Globus pallidus (tissue), 1 donor: ENCODE measurements around the gene NECTIN2.
"Not testable (repeated sequence)": the region's sequence is repeated elsewhere in the genome, so short reads cannot be mapped to it uniquely, and the experiment has no call there.

ENCODE experiments used
- DNase-seq: peaks from one replicate; pipeline ENCODE4 v3.0.0-alpha.2; 2015; ENCODE audit warnings: low spot score

NECTIN2 gene

GRCh38 chr19:44908836-44909261 lies 62.8 kb downstream of the NECTIN2 start:
- no peak for DNase-seq

- DNase-seq = no peak
Measured at GRCh38 chr19:44909775-44910174, 63.7 kb downstream of the NECTIN2 start.

DNA sequence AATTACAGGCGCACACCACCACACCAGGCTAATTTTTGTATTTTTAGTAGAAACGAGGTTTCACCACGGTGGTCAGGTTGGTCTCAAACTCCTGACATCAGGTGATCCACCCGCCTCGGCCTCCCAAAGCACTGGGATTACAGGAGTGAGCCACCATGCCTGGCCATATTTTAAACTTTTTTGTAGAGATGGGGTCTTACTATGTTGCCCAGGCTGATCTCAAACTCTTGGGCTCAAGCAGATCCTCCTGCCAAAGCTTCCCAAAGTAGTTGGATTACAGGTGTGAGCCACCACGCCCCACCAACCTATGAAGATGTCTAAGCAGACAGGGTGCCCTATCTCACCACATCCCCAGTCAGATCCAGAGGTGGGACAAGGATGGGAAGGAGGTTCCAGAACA lies 65.8 kb downstream of the NECTIN2 start:
- not testable (repeated sequence) for DNase-seq

DNA sequence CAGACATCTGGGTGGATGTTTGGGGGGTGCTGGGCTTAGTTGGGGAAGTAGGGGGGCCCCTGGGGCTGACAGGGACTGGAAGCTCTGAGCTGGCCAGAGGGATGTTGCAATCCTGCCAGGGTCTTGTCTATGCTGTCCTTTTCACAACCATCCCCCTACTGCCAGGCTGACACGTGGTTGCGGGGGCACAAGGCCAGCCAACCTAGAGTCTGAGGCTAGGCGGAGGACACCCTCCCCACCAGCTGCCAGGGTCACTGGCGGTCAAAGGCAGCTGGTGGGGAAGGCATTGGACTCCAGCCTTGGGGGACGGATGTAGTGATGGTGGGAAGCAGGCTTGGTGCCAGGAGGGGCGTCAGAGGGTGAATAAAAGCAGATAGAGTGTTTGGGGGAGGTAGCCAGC lies 66.8 kb downstream of the NECTIN2 start:
- DNase-seq = peak; percentile 91

DNA sequence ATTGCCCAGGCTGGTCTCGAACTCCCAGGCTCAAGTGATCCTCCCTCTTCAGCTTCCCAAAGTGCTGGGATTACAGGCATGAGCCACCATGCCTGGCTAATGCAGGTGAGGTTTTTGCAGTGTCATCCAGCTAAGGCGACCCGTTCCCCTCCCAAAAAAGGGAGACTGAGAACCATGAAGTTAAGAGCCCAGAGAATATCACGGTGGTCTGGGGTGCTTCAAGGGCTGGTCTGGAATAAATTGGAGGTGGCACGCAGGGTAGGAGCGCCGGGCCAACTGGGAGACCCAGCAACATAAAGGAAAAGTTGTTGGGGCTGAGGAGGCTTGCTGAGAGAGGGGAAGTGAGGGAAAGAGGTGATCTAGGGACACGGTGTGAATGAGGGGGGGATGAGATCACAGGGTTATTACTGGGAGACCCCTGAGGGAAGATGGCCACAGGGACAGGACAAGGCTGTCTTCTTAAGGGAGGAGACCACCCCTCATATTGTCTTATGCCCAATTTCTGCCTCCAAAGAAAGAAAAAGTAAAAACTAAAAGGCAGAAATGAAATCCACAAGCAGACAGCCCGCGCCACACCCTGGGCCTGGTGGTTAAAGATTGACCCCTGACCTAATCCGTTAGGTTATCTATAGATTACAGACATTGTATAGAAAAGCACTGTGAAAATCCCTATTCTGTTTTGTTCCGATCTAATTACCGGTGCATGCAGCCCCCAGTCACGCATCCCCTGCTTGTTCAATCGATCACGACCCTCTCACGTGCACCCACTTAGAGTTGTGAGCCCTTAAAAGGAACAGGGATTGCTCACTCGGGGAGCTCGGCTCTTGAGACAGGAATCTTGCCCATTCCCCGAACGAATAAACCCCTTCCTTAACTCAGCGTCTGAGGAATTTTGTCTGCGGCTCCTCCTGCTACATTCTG lies 67.7 kb downstream of the NECTIN2 start:
- DNase-seq = not testable (repeated sequence)

- peak; percentile 86 for DNase-seq
Measured at GRCh38 chr19:44914433-44915206, 68.5 kb downstream of the NECTIN2 start, which contains the start of gene APOC1. Gene APOC1, plus strand, starts transcription at chr19:44914608. Its CDS starts 284 bp downstream, at chr19:44914892.

GRCh38 chr19:44924243-44924725 lies 78.2 kb downstream of the NECTIN2 start:
- no peak for DNase-seq

DNA sequence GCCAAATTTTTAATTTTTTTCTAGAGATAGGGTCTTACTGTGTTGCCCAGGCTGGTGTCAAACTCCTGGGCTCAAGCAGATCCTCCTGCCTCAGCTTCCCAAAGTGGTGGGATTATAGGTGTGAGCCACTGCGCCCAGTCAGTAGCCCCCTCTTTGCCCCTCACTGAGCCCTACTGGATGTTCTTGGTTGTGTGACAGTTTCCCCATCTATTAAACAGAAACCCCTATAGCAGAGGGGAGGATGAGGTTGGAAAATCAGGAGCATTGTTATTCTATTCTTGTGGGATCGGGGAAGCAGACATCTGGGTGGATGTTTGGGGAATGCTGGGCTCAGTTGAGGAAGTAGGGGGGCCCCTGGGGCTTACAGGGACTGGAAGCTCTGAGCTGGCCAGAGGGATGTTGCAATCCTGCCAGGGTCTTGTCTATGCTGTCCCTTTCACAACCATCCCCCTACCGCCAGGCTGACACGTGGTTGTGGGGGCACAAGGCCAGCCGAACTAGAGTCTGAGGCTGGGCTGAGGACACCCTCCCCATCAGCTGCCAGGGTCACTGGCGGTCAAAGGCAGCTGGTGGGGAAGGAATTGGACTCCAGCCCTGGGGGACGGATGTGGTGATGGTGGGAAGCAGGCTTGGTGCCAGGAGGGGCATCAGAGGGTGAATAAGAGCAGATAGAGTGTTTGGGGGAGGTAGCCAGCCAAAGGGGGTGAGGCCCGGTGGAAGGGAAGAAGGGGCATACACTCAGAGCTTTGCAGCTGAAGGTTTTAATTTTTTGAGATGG lies 79.2 kb downstream of the NECTIN2 start:
- DNase-seq = peak; percentile 91

GRCh38 chr19:44926245-44927077 lies 80.4 kb downstream of the NECTIN2 start:
- not testable (repeated sequence) for DNase-seq

DNA sequence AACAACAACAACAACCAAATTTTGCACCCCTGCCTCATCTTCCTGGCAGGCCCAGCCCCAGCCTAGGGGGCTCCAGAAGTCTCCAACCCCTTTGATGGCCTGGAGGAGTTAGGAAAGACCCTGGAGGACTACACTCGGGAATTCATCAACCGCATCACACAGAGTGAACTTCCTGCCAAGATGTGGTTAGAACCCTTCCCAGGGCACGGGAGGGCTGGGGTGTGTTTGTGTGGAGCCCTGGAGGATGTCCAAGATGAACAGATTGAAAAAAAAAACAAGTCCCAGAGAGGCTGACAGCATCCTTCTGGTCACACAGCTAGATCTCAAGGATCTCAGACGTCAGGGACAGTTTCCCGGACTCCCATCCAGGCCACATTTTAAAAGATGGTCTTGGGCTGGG lies 81.6 kb downstream of the NECTIN2 start:
- DNase-seq = no peak

GRCh38 chr19:44930088-44930487 lies 84.0 kb downstream of the NECTIN2 start:
- DNase-seq = no peak

GRCh38 chr19:44931541-44931940 lies 85.4 kb downstream of the NECTIN2 start:
- DNase-seq = no peak
